HCT116 (cell line): ENCODE data around the gene FAM98A. TPM values are rescaled to one million over a fixed set of nuclear protein-coding genes. Genes with fewer than 3 reads are reported as not detected.

ENCODE experiments used
- ATAC-seq: fragments of 200-7000 bp; cut with Tn5 transposase; 2 replicates; pipeline ENCODE4 v1.9.1; 2020; ENCODE audit warnings: mild to moderate bottlenecking, moderate library complexity
- BruUV-seq: library from RNA; stranded (reverse); fragments of 400-500 nt; replicated peaks from 2 replicates; lab custom pipeline; 2021; lab: Mats Ljungman, UMichigan
- CTCF ChIA-PET: fragments of 300-600 bp; sonication (Branson Sonifier 250); formaldehyde crosslinking; loops from one replicate; lab custom pipeline; 2021; ENCODE audit warnings: antibody characterized with exemption; lab: Charles Lee
- POLR2A ChIA-PET: fragments of 300-600, 350-600 bp; sonication (Branson Sonifier 250); formaldehyde crosslinking; loops from one replicate; lab custom pipeline; 2021; ENCODE audit warnings: antibody characterized with exemption; lab: Charles Lee
- RAD21 ChIA-PET, 2 experiments: fragments of 300-600 bp; sonication (Branson Sonifier 250); formaldehyde crosslinking; loops; one replicate each; lab custom pipeline; 2023; ENCODE audit warnings: low total read pairs in 2 of 2; ENCODE audit not compliant: uncharacterized antibody in 2 of 2, unreplicated experiment in 2 of 2, low non-redundant PET in 1 of 2; lab: Charles Lee
- DNase-seq: peaks from one replicate; pipeline ENCODE4 v3.0.0-alpha.2; 2010; ENCODE audit warnings: low read depth, low spot score
- H2AFZ ChIP-seq: fragments of 200-600 bp; shearing (Covaris generic), sonication (generic); 2 replicates; pipeline ENCODE4 v1.6.1; 2017; ENCODE audit warnings: low read depth, mixed run types, mixed read lengths, antibody characterized with exemption, low read length; ENCODE audit not compliant: poor library complexity, severe bottlenecking
- H3K27ac ChIP-seq: 2 replicates; pipeline ENCODE4 v1.5.1; 2012; ENCODE audit warnings: low read depth, low read length
- H3K27me3 ChIP-seq: fragments of 200-600 bp; sonication (generic); 2 replicates; pipeline ENCODE4 v1.6.1; 2016; ENCODE audit warnings: mixed run types, low read length, mixed read lengths; ENCODE audit not compliant: insufficient read depth
- H3K36me3 ChIP-seq, 2 experiments: fragments of 200-500 bp in 1 of 2; fragments of 200-600 bp in 1 of 2; sonication (Bioruptor generic) in 1 of 2; sonication (generic) in 1 of 2; 2 replicates each; pipeline versions ENCODE4 v1.5.1 to v1.6.1; 2014 to 2016; ENCODE audit warnings: low read length in 2 of 2, inconsistent platforms in 1 of 2, mixed read lengths in 1 of 2, mixed run types in 1 of 2; ENCODE audit not compliant: insufficient read depth in 2 of 2, control insufficient read depth in 1 of 2
- H3K4me1 ChIP-seq, 2 experiments: fragments of 200-600 bp in 1 of 2; sonication (generic) in 1 of 2; 2 replicates each; pipeline versions ENCODE4 v1.5.1 to v1.6.1; 2012 to 2017; ENCODE audit warnings: low read length in 2 of 2, inconsistent platforms in 1 of 2, mild to moderate bottlenecking in 1 of 2, mixed read lengths in 1 of 2, mixed run types in 1 of 2, moderate library complexity in 1 of 2; ENCODE audit not compliant: insufficient read depth in 2 of 2, control insufficient read depth in 1 of 2
- H3K4me2 ChIP-seq: fragments of 200-600 bp; sonication (generic); 2 replicates; pipeline ENCODE4 v1.6.1; 2017; ENCODE audit warnings: mixed run types, low read length, mixed read lengths
- H3K4me3 ChIP-seq, 2 experiments: fragments of 200-600 bp in 1 of 2; sonication (generic) in 1 of 2; replicated peaks in 1 of 2; 2 replicates each; pipeline ENCODE4 v1.5.1; 2011 to 2016; ENCODE audit warnings: low read length in 2 of 2, control low read depth in 1 of 2, low read depth in 1 of 2, mild to moderate bottlenecking in 1 of 2, mixed read lengths in 1 of 2, mixed run types in 1 of 2
- H3K79me2 ChIP-seq: fragments of 200-600 bp; sonication (generic); 2 replicates; pipeline ENCODE4 v1.6.1; 2017; ENCODE audit warnings: mild to moderate bottlenecking, mixed run types, low read length, moderate library complexity, mixed read lengths; ENCODE audit not compliant: insufficient read depth
- H3K9ac ChIP-seq: fragments of 200-600 bp; sonication (generic); 2 replicates; pipeline ENCODE4 v1.6.1; 2016; ENCODE audit warnings: low read length, mixed read lengths
- H3K9me2 ChIP-seq: fragments of 200-600 bp; sonication (generic), shearing (Covaris generic); 2 replicates; pipeline ENCODE4 v1.6.1; 2017; ENCODE audit warnings: mixed run types, mild to moderate bottlenecking, moderate library complexity; ENCODE audit not compliant: insufficient read depth
- H3K9me3 ChIP-seq, 2 experiments: fragments of 200-500 bp in 1 of 2; fragments of 200-600 bp in 1 of 2; sonication (Bioruptor generic) in 1 of 2; sonication (generic) in 1 of 2; 2 replicates each; pipeline ENCODE4 v1.6.1; 2014 to 2017; ENCODE audit warnings: low read length in 2 of 2, mixed read lengths in 2 of 2, inconsistent platforms in 1 of 2, low read depth in 1 of 2, mild to moderate bottlenecking in 1 of 2, mixed run types in 1 of 2, moderate library complexity in 1 of 2; ENCODE audit not compliant: control insufficient read depth in 1 of 2, insufficient read depth in 1 of 2
- H4K20me1 ChIP-seq: fragments of 200-600 bp; sonication (generic), shearing (Covaris generic); 2 replicates; pipeline ENCODE4 v1.6.1; 2017; ENCODE audit warnings: mixed run types, mild to moderate bottlenecking, moderate library complexity; ENCODE audit not compliant: insufficient read depth
- CBX3 ChIP-seq: IDR thresholded peaks from 2 replicates; pipeline ENCODE4 v1.6.1; 2012; ENCODE audit warnings: low read depth
- CEBPB ChIP-seq: IDR thresholded peaks from 2 replicates; pipeline ENCODE4 v1.6.1; 2012; ENCODE audit warnings: low read depth
- EGR1 ChIP-seq: IDR thresholded peaks from 2 replicates; pipeline ENCODE4 v1.6.1; 2012; ENCODE audit warnings: low read depth
- FOSL1 ChIP-seq: IDR thresholded peaks from 2 replicates; pipeline ENCODE4 v1.6.1; 2012; ENCODE audit warnings: low read depth
- POLR2AphosphoS5 ChIP-seq: IDR thresholded peaks from 2 replicates; pipeline ENCODE4 v1.6.1; 2011; ENCODE audit warnings: mild to moderate bottlenecking, low read depth, low read length, moderate library complexity
- RAD21 ChIP-seq: IDR thresholded peaks from 2 replicates; pipeline ENCODE4 v1.6.1; 2012; ENCODE audit warnings: low read depth, mild to moderate bottlenecking
- SIN3A ChIP-seq: IDR thresholded peaks from 2 replicates; pipeline ENCODE4 v1.6.1; 2012; ENCODE audit warnings: low read depth
- SP1 ChIP-seq: IDR thresholded peaks from 2 replicates; pipeline ENCODE4 v1.6.1; 2012; ENCODE audit warnings: low read depth
- TCF7L2 ChIP-seq: IDR thresholded peaks from 2 replicates; pipeline ENCODE4 v1.7.0; 2011; ENCODE audit warnings: borderline replicate concordance, inconsistent platforms; ENCODE audit not compliant: insufficient read depth, insufficient read length; ENCODE audit errors: extremely low read depth
- ZFX ChIP-seq: fragments of 450-650 bp; IDR thresholded peaks from 2 replicates; pipeline ENCODE4 v1.6.1; 2017
- intact Hi-C: fragments of 100-400 bp; cut with micrococcal nuclease; formaldehyde crosslinking; loops from 2 replicates; pipeline ENCODE4 v1.10.0; 2022
- total RNA-seq: library from RNA; stranded (reverse); gene quantifications from one replicate; pipeline ENCODE4 v1.2.1, GENCODE V29; 2021; ENCODE audit not compliant: unreplicated experiment
- TF ChIP-seq, protein P1 (sequence below): IDR thresholded peaks from 2 replicates; pipeline ENCODE4 v1.6.1; 2012; ENCODE audit warnings: low read depth
- TF ChIP-seq, protein P2 (sequence below): IDR thresholded peaks from 2 replicates; pipeline ENCODE4 v1.6.1; 2011; ENCODE audit warnings: mild to moderate bottlenecking, low read length, moderate library complexity; ENCODE audit not compliant: insufficient replicate concordance; ENCODE audit errors: extremely low read depth
- TF ChIP-seq, protein P3 (sequence below), 3 experiments: fragments of 200-600 bp in 1 of 3; sonication (generic) in 1 of 3; IDR thresholded peaks in 2 of 3; conservative IDR thresholded peaks in 1 of 3; 2 replicates each; pipeline ENCODE4 v1.5.1; 2012 to 2017; ENCODE audit warnings: low read depth in 2 of 3, low read length in 2 of 3, antibody characterized with exemption in 1 of 3, borderline replicate concordance in 1 of 3, control low read depth in 1 of 3, mild to moderate bottlenecking in 1 of 3, mixed read lengths in 1 of 3, mixed run types in 1 of 3, moderate library complexity in 1 of 3; ENCODE audit not compliant: insufficient read depth in 1 of 3

The FAM98A gene
- total RNA-seq, 1 experiment from 2014 or later = 42.9 TPM

DNA sequence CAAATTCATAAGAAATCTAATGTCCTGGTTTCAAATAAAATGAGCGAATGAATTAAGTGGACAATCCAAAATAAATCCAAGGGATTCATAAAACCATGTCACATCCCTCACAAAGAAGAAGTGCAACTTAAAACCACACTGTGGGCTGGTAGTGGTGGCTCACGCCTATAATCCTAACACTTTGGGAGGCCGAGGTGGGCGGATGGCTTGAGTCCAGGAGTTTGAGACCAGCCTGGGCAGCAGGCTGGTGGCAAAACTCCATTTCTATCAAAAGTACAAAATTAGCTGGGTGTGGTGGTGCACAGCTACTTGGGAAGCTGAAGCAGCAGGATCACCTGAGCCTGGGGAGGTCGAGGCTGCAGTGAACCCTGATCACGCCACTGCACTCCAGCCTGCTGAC is 25.4 kb downstream of the FAM98A start:
- no peak overlapping the region for H3K4me3 ChIP-seq
- ATAC-seq = no peak
- H3K79me2 ChIP-seq = no peaks in the 10 kb centered on the region
- H3K9me3 ChIP-seq = no peaks in the 10 kb centered on the region
- no peaks in the 10 kb centered on the region for H3K27me3 ChIP-seq
- no peak for DNase-seq
- TF ChIP-seq, protein P1, sequence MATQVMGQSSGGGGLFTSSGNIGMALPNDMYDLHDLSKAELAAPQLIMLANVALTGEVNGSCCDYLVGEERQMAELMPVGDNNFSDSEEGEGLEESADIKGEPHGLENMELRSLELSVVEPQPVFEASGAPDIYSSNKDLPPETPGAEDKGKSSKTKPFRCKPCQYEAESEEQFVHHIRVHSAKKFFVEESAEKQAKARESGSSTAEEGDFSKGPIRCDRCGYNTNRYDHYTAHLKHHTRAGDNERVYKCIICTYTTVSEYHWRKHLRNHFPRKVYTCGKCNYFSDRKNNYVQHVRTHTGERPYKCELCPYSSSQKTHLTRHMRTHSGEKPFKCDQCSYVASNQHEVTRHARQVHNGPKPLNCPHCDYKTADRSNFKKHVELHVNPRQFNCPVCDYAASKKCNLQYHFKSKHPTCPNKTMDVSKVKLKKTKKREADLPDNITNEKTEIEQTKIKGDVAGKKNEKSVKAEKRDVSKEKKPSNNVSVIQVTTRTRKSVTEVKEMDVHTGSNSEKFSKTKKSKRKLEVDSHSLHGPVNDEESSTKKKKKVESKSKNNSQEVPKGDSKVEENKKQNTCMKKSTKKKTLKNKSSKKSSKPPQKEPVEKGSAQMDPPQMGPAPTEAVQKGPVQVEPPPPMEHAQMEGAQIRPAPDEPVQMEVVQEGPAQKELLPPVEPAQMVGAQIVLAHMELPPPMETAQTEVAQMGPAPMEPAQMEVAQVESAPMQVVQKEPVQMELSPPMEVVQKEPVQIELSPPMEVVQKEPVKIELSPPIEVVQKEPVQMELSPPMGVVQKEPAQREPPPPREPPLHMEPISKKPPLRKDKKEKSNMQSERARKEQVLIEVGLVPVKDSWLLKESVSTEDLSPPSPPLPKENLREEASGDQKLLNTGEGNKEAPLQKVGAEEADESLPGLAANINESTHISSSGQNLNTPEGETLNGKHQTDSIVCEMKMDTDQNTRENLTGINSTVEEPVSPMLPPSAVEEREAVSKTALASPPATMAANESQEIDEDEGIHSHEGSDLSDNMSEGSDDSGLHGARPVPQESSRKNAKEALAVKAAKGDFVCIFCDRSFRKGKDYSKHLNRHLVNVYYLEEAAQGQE = no peak
- TF ChIP-seq SIN3A (no peak), RAD21 (no peak), ZFX (no peak), CEBPB (no peak), CBX3 (no peak), POLR2AphosphoS5 (no peak), SP1 (no peak), FOSL1 (no peak), TCF7L2 (no peak), EGR1 (no peak)
- TF ChIP-seq, protein P2, sequence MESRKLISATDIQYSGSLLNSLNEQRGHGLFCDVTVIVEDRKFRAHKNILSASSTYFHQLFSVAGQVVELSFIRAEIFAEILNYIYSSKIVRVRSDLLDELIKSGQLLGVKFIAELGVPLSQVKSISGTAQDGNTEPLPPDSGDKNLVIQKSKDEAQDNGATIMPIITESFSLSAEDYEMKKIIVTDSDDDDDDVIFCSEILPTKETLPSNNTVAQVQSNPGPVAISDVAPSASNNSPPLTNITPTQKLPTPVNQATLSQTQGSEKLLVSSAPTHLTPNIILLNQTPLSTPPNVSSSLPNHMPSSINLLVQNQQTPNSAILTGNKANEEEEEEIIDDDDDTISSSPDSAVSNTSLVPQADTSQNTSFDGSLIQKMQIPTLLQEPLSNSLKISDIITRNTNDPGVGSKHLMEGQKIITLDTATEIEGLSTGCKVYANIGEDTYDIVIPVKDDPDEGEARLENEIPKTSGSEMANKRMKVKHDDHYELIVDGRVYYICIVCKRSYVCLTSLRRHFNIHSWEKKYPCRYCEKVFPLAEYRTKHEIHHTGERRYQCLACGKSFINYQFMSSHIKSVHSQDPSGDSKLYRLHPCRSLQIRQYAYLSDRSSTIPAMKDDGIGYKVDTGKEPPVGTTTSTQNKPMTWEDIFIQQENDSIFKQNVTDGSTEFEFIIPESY = no peak
- TF ChIP-seq, protein P3, sequence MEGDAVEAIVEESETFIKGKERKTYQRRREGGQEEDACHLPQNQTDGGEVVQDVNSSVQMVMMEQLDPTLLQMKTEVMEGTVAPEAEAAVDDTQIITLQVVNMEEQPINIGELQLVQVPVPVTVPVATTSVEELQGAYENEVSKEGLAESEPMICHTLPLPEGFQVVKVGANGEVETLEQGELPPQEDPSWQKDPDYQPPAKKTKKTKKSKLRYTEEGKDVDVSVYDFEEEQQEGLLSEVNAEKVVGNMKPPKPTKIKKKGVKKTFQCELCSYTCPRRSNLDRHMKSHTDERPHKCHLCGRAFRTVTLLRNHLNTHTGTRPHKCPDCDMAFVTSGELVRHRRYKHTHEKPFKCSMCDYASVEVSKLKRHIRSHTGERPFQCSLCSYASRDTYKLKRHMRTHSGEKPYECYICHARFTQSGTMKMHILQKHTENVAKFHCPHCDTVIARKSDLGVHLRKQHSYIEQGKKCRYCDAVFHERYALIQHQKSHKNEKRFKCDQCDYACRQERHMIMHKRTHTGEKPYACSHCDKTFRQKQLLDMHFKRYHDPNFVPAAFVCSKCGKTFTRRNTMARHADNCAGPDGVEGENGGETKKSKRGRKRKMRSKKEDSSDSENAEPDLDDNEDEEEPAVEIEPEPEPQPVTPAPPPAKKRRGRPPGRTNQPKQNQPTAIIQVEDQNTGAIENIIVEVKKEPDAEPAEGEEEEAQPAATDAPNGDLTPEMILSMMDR (IDR thresholded peaks at IDR 0.05 in 2 of 3, conservative IDR thresholded peaks at IDR 0.05 in 1 of 3; ENCODE audit: borderline replicate concordance in 1 of 3, insufficient read depth in 1 of 3, low read depth in 2 of 3, low read length in 2 of 3) = no peak
- no peak overlapping the region for H3K27ac ChIP-seq
- no peak overlapping the region for H3K9ac ChIP-seq
- H3K4me2 ChIP-seq = no peak overlapping the region
- intact Hi-C loops = loop anchor here (5.0 kb wide), 1 partner anchor 541 kb away; no protein-coding TSS in a partner anchor
- ChIA-PET CTCF (interaction anchor here (2.3 kb wide), 1 partner anchor 10 kb away, joined by 9 read pairs; no protein-coding TSS in a partner anchor), RAD21 (no interaction called here), POLR2A (no interaction called here)
- H3K4me1 ChIP-seq = no peaks in the 10 kb centered on the region
- no TSS peak for BruUV-seq
- no peaks in the 10 kb centered on the region for H4K20me1 ChIP-seq
- H3K9me2 ChIP-seq = no peaks in the 10 kb centered on the region
- H2AFZ ChIP-seq = no peak overlapping the region
- no peaks in the 10 kb centered on the region for H3K36me3 ChIP-seq
